SK-N-SH (cell line): ENCODE data around the gene SFSWAP.

Experiments used
- CHD2 ChIP-seq: fragments of 150-350 bp; IDR thresholded peaks from 2 replicates; pipeline ENCODE4 v1.6.1; 2018; ENCODE audit warnings: low read length; ENCODE audit not compliant: partially characterized antibody
- CTCF ChIP-seq: fragments of 200-600 bp; sonication (generic); IDR thresholded peaks from 2 replicates; pipeline ENCODE4 v1.6.1; 2017; ENCODE audit warnings: antibody characterized with exemption, mild to moderate bottlenecking, moderate library complexity
- MEF2A ChIP-seq: IDR thresholded peaks from 2 replicates; pipeline ENCODE4 v1.4.0; 2012; ENCODE audit warnings: low read depth, borderline replicate concordance

GRCh38 chr12:131703161-131703560 is 7.7 kb upstream of the SFSWAP start:
- TF ChIP-seq CTCF, result no peak
- no peak for TF ChIP-seq CHD2
- no peak for TF ChIP-seq MEF2A
